Vagina (tissue), 2 donors: ENCODE data around the gene NPC1L1. TPM values are rescaled to one million over a fixed set of nuclear protein-coding genes. Genes with fewer than 3 reads are reported as not detected.

Source experiments
- DNase-seq, 2 donors: peaks; one replicate each; pipeline ENCODE4 v3.0.0-alpha.2; 2017; ENCODE audit errors: extremely low spot score in 2 of 2
- H3K27ac ChIP-seq: fragments of 200-600 bp; sonication (generic); one replicate; pipeline ENCODE4 v1.5.1; 2019
- H3K27me3 ChIP-seq: fragments of 200-600 bp; sonication (generic); one replicate; pipeline ENCODE4 v1.5.1; 2019
- H3K36me3 ChIP-seq, 2 donors: fragments of 200-600 bp; sonication (generic); one replicate each; pipeline ENCODE4 v1.5.1; 2017 to 2019
- H3K4me1 ChIP-seq: fragments of 200-600 bp; sonication (generic); one replicate; pipeline ENCODE4 v1.5.1; 2019
- H3K4me3 ChIP-seq, 2 donors: fragments of 200-600 bp; sonication (generic); 1 replicate in 1 of 2; 2 replicates in 1 of 2; pipeline ENCODE4 v1.5.1; 2016 to 2019
- H3K9me3 ChIP-seq: fragments of 200-600 bp; sonication (generic); one replicate; pipeline ENCODE4 v1.5.1; 2019
- CTCF ChIP-seq, 3 experiments: fragments of 450-650 bp in 2 of 3; fragments of 200-600 bp in 1 of 3; sonication (generic) in 1 of 3; IDR thresholded peaks; one replicate each; pipeline ENCODE4 v1.5.1; 2017 to 2019; ENCODE audit warnings: antibody characterized with exemption in 3 of 3, mild to moderate bottlenecking in 2 of 3, moderate library complexity in 2 of 3
- POLR2A ChIP-seq, 2 donors: fragments of 450-650 bp; IDR thresholded peaks; one replicate each; pipeline ENCODE4 v1.6.1; 2017; ENCODE audit warnings: antibody characterized with exemption in 2 of 2, mild to moderate bottlenecking in 2 of 2, moderate library complexity in 2 of 2
- POLR2AphosphoS5 ChIP-seq, 2 donors: sonication (generic); formaldehyde crosslinking; IDR thresholded peaks; one replicate each; pipeline ENCODE4 v1.9.0; 2017; ENCODE audit warnings: antibody characterized with exemption in 2 of 2, mild to moderate bottlenecking in 2 of 2, low read depth in 1 of 2; ENCODE audit not compliant: insufficient read depth in 1 of 2
- intact Hi-C: fragments of 100-400 bp; cut with DNase I; formaldehyde crosslinking; loops from one replicate; pipeline ENCODE4 v1.15.1; 2023
- total RNA-seq: library from RNA; depleted of rRNA; stranded (reverse); fragments of >200 nt; gene quantifications from one replicate; pipeline ENCODE4 v1.2.3, GENCODE V29; 2016

Gene NPC1L1
- total RNA-seq, 1 donor from 2014 or later = 0.49 TPM

DNA sequence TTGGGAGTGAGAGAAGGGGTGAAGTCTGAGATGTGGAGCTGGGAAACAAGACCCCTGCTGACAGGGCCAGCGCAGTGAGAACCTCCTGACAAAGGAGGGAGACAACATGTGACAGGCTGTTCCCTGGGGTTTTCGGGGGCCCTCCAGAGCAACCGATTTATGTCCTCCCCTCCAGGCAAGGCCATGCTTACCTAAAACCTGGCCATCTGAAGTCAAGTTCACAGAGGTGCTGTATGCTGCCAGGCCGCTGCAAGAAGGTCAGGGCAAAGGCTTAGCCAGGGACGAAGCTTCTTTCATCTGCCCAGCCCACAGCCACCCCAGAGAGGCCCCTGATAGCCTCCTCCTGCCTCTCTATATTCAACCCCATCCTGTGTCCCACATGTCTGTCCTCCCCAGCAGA lies 20.6 kb downstream of the NPC1L1 start:
- no peaks in the 10 kb centered on the region for H3K9me3 ChIP-seq
- peak in 1 of 2 donors; percentile 56 for DNase-seq
- H3K27ac ChIP-seq = no peak overlapping the region
- no peak overlapping the region for H3K4me3 ChIP-seq
- no peaks in the 10 kb centered on the region for H3K27me3 ChIP-seq
- no peaks in the 10 kb centered on the region for H3K36me3 ChIP-seq
- TF ChIP-seq POLR2AphosphoS5 (IDR thresholded peaks at IDR 0.05; ENCODE audit: insufficient read depth in 1 of 2, low read depth in 1 of 2) (no peak), POLR2A (IDR thresholded peaks at IDR 0.05) (no peak), CTCF (IDR thresholded peaks at IDR 0.05) (no peak)
- H3K4me1 ChIP-seq = no peaks in the 10 kb centered on the region
- intact Hi-C loops = no loop called here

DNA sequence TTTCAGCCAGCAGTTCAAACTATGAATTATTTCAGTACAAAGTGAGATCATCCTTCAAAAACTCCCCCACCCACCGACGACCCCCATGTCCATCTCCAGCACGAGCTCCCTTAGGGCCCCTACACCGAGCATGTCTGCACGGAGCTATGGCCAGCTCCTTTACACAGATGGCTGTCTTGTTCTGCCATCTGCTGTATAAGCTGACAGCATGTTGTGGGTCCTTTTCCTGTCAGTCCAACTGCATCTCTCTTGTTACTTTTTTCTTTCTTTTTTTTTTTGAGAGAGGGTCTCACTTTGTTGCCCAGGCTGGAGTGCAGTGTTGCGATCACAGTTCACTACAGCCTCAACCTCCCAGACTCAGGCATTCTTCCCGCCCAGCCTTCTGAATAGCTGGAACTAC lies 21.6 kb downstream of the NPC1L1 start:
- TF ChIP-seq POLR2AphosphoS5 (IDR thresholded peaks at IDR 0.05; ENCODE audit: insufficient read depth in 1 of 2, low read depth in 1 of 2) (no peak), CTCF (IDR thresholded peaks at IDR 0.05) (no peak), POLR2A (IDR thresholded peaks at IDR 0.05) (no peak)
- no peak for DNase-seq

DNA sequence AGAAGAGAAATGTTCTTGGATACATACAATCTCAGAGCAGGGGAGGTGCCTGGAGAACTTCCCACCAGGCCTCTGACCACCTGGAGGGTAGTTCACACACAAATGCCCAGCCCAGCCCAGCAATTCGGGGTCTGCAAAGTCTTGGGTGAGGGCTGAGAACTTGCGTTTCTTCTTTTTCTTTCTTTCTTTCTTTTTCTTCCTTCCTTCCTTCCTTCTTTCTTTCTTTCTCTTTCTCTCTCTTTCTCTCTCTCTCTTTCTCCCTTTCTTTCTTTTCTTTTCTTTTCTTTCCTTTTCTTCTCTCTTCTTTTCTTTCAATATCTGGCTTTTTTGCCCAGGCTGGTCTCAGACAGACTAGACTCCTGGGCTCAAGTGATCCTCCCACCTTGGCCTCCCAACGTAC lies 22.4 kb downstream of the NPC1L1 start:
- TF ChIP-seq CTCF (IDR thresholded peaks at IDR 0.05) (no peak), POLR2A (IDR thresholded peaks at IDR 0.05) (no peak), POLR2AphosphoS5 (IDR thresholded peaks at IDR 0.05; ENCODE audit: insufficient read depth in 1 of 2, low read depth in 1 of 2) (no peak)
- intact Hi-C loops = loop anchor here (5.0 kb wide), 1 partner anchor 1126 kb away; no protein-coding TSS in a partner anchor
- H3K4me3 ChIP-seq = no peak overlapping the region
- no peak overlapping the region for H3K27ac ChIP-seq
- peak in 1 of 2 donors; percentile 8 for DNase-seq
- H3K9me3 ChIP-seq = no peaks in the 10 kb centered on the region
- no peaks in the 10 kb centered on the region for H3K27me3 ChIP-seq
- no peaks in the 10 kb centered on the region for H3K4me1 ChIP-seq
- no peaks in the 10 kb centered on the region for H3K36me3 ChIP-seq

More for the DNA sequence above, 21.6 kb downstream of the NPC1L1 start:
- H3K36me3 ChIP-seq = no peaks in the 10 kb centered on the region
- no peaks in the 10 kb centered on the region for H3K9me3 ChIP-seq
- H3K4me1 ChIP-seq = no peaks in the 10 kb centered on the region
- intact Hi-C loops = loop anchor here (5.0 kb wide), 1 partner anchor 1127 kb away; no protein-coding TSS in a partner anchor
- H3K27ac ChIP-seq = no peak overlapping the region
- no peak overlapping the region for H3K4me3 ChIP-seq
- no peaks in the 10 kb centered on the region for H3K27me3 ChIP-seq

GRCh38 chr7:44517175-44517574 lies 24.0 kb downstream of the NPC1L1 start:
- DNase-seq = peak in 1 of 2 donors; percentile 25
- Histone ChIP-seq H3K27ac (no peak overlapping the region), H3K9me3 (no peaks in the 10 kb centered on the region), H3K36me3 (no peaks in the 10 kb centered on the region), H3K27me3 (no peaks in the 10 kb centered on the region), H3K4me1 (no peaks in the 10 kb centered on the region), H3K4me3 (no peak overlapping the region)
- no peak for TF ChIP-seq POLR2A (IDR thresholded peaks at IDR 0.05)
- TF ChIP-seq POLR2AphosphoS5 (IDR thresholded peaks at IDR 0.05; ENCODE audit: insufficient read depth in 1 of 2, low read depth in 1 of 2) = no peak
- TF ChIP-seq CTCF (IDR thresholded peaks at IDR 0.05) = no peak
- intact Hi-C loops = loop anchor here (5.0 kb wide), 1 partner anchor 1125 kb away; no protein-coding TSS in a partner anchor

GRCh38 chr7:44515590-44516268 lies 25.4 kb downstream of the NPC1L1 start:
- no peak overlapping the region for H3K4me3 ChIP-seq
- peak in 1 of 2 donors; percentile 64 for DNase-seq
- H3K36me3 ChIP-seq = no peaks in the 10 kb centered on the region
- no peaks in the 10 kb centered on the region for H3K4me1 ChIP-seq
- no peaks in the 10 kb centered on the region for H3K9me3 ChIP-seq
- TF ChIP-seq CTCF (IDR thresholded peaks at IDR 0.05) (no peak), POLR2AphosphoS5 (IDR thresholded peaks at IDR 0.05; ENCODE audit: insufficient read depth in 1 of 2, low read depth in 1 of 2) (peak; percentile 18 to 38), POLR2A (IDR thresholded peaks at IDR 0.05) (no peak)
- intact Hi-C loops = loop anchor here (5.0 kb wide), 1 partner anchor 1123 kb away; no protein-coding TSS in a partner anchor
- H3K27me3 ChIP-seq = no peaks in the 10 kb centered on the region
- H3K27ac ChIP-seq = peak overlapping the region; percentile 39
